IPS-20b (cell line): ENCODE results near the gene IDS.
"Not testable (repeated sequence)": the region's sequence is repeated elsewhere in the genome, so short reads cannot be mapped to it uniquely, and the experiment has no call there.

Source experiments
- H3K27ac ChIP-seq: one replicate; pipeline ENCODE4 v1.5.1; 2013; ENCODE audit warnings: low read length
- H3K27me3 ChIP-seq: 2 replicates; pipeline ENCODE4 v1.6.1; 2013; ENCODE audit warnings: mild to moderate bottlenecking, low read length, inconsistent platforms; ENCODE audit not compliant: insufficient read depth
- H3K36me3 ChIP-seq: 2 replicates; pipeline ENCODE4 v1.6.1; 2013; ENCODE audit warnings: low read depth, mild to moderate bottlenecking, inconsistent platforms, low read length, moderate library complexity; ENCODE audit not compliant: insufficient read depth
- H3K4me1 ChIP-seq: 2 replicates; pipeline ENCODE4 v1.6.1; 2013; ENCODE audit warnings: mild to moderate bottlenecking, control low read depth, inconsistent platforms, low read length, moderate library complexity; ENCODE audit not compliant: insufficient read depth
- H3K4me3 ChIP-seq: 2 replicates; pipeline ENCODE4 v1.5.1; 2013; ENCODE audit warnings: mild to moderate bottlenecking, low read length, inconsistent platforms
- H3K9ac ChIP-seq: 2 replicates; pipeline ENCODE4 v1.6.1; 2013; ENCODE audit warnings: low read depth, mild to moderate bottlenecking, inconsistent platforms, low read length, moderate library complexity
- H3K9me3 ChIP-seq: 2 replicates; pipeline ENCODE4 v1.6.1; 2013; ENCODE audit warnings: mild to moderate bottlenecking, low read depth, low read length, inconsistent platforms; ENCODE audit not compliant: insufficient read depth

IDS gene

DNA sequence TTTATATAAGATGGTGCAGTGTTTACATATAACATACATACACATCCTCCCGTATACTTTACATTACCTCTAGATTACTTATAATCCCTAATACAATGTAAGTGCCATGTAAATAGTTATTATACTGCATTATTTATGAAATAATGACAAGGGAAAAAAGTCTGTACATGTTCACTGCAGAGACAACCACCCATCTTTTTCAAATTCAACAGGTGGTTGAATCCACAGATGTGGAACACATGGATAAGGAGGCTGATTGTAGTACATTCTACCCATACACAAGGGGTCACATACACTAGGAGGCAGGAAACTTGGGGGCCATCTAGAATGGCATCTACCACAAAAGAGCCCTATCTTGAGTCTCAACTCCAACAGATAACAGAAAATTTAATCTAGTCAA, 3.4 kb upstream of the IDS start:
- Histone ChIP-seq H3K9me3 (no peaks in the 10 kb centered on the region), H3K4me1 (peaks cover 9% of the 10 kb centered on the region)

GRCh38 chrX:149506349-149506748, 1.2 kb upstream of the IDS start:
- H3K9me3 ChIP-seq, result no peaks in the 10 kb centered on the region
- H3K27ac ChIP-seq, result no peak overlapping the region
- peaks cover 6% of the 10 kb centered on the region; the same call in 1 of the 2 replicates for H3K36me3 ChIP-seq

More for the DNA sequence above, 3.4 kb upstream of the IDS start:
- Histone ChIP-seq H3K27me3 (no peaks in the 10 kb centered on the region), H3K4me3 (no peak overlapping the region), H3K27ac (no peak overlapping the region), H3K36me3 (no peaks in the 10 kb centered on the region), H3K9ac (no peak overlapping the region)

GRCh38 chrX:149505671-149506070, 565 bp upstream of the IDS start:
- H3K4me3 ChIP-seq, result peak overlapping the region; percentile 51; the same call in 1 of the 2 replicates

More at GRCh38 chrX:149506349-149506748, 1.2 kb upstream of the IDS start:
- H3K9ac ChIP-seq, result no peak overlapping the region
- H3K27me3 ChIP-seq, result no peaks in the 10 kb centered on the region
- no peak overlapping the region for H3K4me3 ChIP-seq
- H3K4me1 ChIP-seq, result peaks cover 9% of the 10 kb centered on the region

DNA sequence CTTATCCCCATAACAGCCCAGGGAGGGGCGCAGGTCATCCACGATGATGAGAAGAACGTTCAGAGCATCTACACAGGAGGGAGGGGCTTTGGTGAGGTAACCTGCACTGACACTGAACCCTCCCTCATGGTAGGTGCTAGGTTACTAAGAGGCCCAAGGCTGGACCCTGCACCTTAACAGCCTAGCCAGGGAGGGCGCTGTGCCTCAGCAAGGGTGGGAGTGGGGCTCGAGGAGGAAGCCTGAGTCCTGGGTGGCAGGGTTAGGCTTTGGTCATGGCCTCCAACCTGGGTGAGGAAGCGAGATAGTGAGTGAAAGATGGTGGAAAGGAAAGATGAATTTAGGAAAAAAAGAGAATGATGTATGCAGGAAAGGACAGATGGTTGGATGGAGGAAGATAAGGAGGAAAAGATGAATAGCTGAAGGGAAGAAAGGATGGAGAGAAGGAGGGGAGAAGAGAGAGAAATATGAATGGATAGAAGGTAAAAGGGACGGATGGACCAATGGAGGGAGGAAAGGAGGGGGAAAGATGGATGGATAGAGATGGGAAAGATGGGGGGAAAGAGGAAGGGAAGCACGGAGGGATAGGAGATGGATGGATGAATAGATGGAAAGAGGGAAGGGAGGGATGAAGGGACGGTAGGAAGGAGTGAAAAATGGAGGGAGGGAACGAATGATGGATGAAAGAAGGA, 736 bp downstream of the IDS start:
- no peaks in the 10 kb centered on the region for H3K27me3 ChIP-seq
- H3K27ac ChIP-seq, result no peak overlapping the region
- peaks cover 4% of the 10 kb centered on the region for H3K4me1 ChIP-seq
- H3K4me3 ChIP-seq, result peak overlapping the region; percentile 59
- H3K36me3 ChIP-seq, result peaks cover 16% of the 10 kb centered on the region
- H3K9ac ChIP-seq, result peak overlapping the region; percentile 42; the same call in 1 of the 2 replicates
- no peaks in the 10 kb centered on the region for H3K9me3 ChIP-seq

More at GRCh38 chrX:149505671-149506070, 565 bp upstream of the IDS start:
- Histone ChIP-seq H3K9me3 (no peaks in the 10 kb centered on the region), H3K27me3 (no peaks in the 10 kb centered on the region), H3K4me1 (peaks cover 9% of the 10 kb centered on the region), H3K36me3 (peaks cover 8% of the 10 kb centered on the region), H3K9ac (no peak overlapping the region), H3K27ac (no peak overlapping the region)

DNA sequence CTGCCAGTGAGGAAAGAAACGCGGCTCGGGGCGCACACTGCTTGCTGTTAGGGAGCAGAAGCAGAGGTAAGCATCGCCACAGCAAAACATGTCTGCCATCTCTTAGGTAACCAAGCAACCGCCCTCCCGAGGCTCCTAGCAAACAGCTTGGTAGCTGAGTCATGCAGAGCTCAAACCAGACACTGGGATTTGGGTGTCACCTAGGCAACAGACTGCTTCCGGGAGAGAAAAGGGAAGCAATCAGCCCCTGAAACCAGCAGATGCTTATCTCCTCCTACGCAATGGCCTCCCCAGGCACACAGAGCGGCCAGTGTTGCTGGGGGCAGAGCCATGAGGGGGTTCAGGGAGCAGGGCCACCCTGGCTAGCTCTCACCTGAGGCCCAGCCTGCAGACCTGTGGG, 1.7 kb downstream of the IDS start:
- not testable (repeated sequence) for H3K4me1 ChIP-seq, H3K27ac ChIP-seq, H3K9ac ChIP-seq, H3K9me3 ChIP-seq, H3K27me3 ChIP-seq, H3K4me3 ChIP-seq
- peaks cover 18% of the 10 kb centered on the region for H3K36me3 ChIP-seq

- not testable (repeated sequence) for H3K27ac ChIP-seq, H3K4me1 ChIP-seq, H3K27me3 ChIP-seq, H3K4me3 ChIP-seq, H3K9ac ChIP-seq, H3K9me3 ChIP-seq
- peaks cover 23% of the 10 kb centered on the region for H3K36me3 ChIP-seq
Measured at GRCh38 chrX:149502923-149503322, 2.2 kb downstream of the IDS start.

GRCh38 chrX:149499766-149500165, 5.3 kb downstream of the IDS start:
- H3K36me3 ChIP-seq, result peaks cover 51% of the 10 kb centered on the region

DNA sequence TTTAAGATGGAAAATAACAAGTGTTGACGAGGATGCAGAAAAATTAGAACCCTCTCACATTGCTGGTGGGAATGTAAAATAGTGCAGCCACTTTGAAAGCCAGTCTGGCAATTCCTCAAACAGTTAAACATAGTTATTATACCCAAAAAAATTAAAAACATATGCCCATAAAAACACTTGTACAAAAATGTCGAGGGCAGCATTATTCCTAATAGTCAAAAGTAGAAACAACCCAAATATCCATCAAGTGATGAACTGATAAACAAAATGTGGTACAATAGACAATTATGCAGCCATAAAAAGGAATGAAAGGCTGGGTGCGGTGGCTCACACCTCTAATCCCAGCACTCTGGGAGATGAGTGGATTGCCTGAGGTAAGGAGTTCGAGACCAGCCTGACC, 6.3 kb downstream of the IDS start:
- no peak overlapping the region for H3K27ac ChIP-seq
- H3K36me3 ChIP-seq, result peaks cover 59% of the 10 kb centered on the region

More at GRCh38 chrX:149499766-149500165, 5.3 kb downstream of the IDS start:
- Histone ChIP-seq H3K9ac (no peak overlapping the region), H3K9me3 (no peaks in the 10 kb centered on the region), H3K4me3 (no peak overlapping the region), H3K4me1 (no peaks in the 10 kb centered on the region), H3K27ac (no peak overlapping the region), H3K27me3 (no peaks in the 10 kb centered on the region)

DNA sequence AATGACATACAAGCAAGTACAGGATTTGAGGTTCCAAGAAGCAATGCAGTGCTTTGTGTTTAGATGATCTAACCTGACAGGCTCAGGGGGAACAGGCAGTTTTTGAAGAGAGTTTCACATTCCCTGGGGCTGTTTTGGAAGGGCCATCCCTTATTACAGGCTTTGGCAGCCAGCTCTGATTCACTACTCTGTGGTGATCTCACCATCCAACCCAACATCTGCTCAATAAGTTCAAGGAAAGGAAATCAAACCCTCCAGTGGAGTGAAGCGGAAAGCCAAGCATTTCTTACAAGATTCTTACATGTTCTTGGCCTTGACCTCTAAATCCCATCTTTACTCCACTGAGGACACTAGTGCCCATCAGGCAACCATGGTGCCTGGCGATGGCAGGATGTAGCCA, 7.5 kb downstream of the IDS start:
- Histone ChIP-seq H3K4me3 (no peak overlapping the region), H3K27me3 (no peaks in the 10 kb centered on the region), H3K27ac (no peak overlapping the region), H3K9me3 (no peaks in the 10 kb centered on the region), H3K36me3 (peaks cover 59% of the 10 kb centered on the region), H3K9ac (no peak overlapping the region), H3K4me1 (no peaks in the 10 kb centered on the region)

More for the DNA sequence above, 6.3 kb downstream of the IDS start:
- H3K9me3 ChIP-seq, result no peaks in the 10 kb centered on the region
- H3K4me3 ChIP-seq, result no peak overlapping the region
- no peak overlapping the region for H3K9ac ChIP-seq
- no peaks in the 10 kb centered on the region for H3K27me3 ChIP-seq
- no peaks in the 10 kb centered on the region for H3K4me1 ChIP-seq

- Histone ChIP-seq H3K36me3 (peaks cover 56% of the 10 kb centered on the region), H3K9me3 (no peaks in the 10 kb centered on the region), H3K27ac (no peak overlapping the region)
Measured at GRCh38 chrX:149497054-149497453, 8.1 kb downstream of the IDS start.

DNA sequence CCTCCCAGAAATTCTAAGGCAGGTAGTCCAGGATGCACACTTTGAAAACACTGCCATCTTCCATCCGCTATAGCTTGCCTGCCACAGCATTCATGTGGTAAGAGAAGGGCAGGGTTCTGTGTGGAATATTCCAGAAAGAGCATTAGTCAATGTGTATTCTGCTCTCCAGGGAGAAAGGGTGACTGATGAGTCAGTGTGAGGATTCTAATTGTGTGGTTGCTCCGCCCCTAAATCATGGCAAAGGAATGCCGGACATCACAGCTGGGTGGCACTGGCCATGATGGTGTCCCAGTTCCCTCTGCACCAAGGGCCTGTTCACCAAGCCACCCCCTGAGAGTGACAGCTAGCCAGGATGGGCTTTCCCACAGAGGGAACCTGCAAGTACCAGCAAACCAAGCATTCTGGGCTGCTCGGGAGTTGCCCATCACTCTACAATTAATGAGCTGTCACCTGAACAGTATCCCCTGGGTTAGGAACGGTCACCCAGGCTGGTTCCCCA, 9.5 kb downstream of the IDS start:
- H3K9me3 ChIP-seq, result no peaks in the 10 kb centered on the region
- H3K4me1 ChIP-seq, result no peaks in the 10 kb centered on the region
- H3K4me3 ChIP-seq, result no peak overlapping the region
- no peak overlapping the region for H3K9ac ChIP-seq
- no peaks in the 10 kb centered on the region for H3K27me3 ChIP-seq
- H3K36me3 ChIP-seq, result peaks cover 61% of the 10 kb centered on the region
- no peak overlapping the region for H3K27ac ChIP-seq

More at GRCh38 chrX:149497054-149497453, 8.1 kb downstream of the IDS start:
- H3K9ac ChIP-seq, result no peak overlapping the region
- no peaks in the 10 kb centered on the region for H3K27me3 ChIP-seq
- no peaks in the 10 kb centered on the region for H3K4me1 ChIP-seq
- H3K4me3 ChIP-seq, result no peak overlapping the region

DNA sequence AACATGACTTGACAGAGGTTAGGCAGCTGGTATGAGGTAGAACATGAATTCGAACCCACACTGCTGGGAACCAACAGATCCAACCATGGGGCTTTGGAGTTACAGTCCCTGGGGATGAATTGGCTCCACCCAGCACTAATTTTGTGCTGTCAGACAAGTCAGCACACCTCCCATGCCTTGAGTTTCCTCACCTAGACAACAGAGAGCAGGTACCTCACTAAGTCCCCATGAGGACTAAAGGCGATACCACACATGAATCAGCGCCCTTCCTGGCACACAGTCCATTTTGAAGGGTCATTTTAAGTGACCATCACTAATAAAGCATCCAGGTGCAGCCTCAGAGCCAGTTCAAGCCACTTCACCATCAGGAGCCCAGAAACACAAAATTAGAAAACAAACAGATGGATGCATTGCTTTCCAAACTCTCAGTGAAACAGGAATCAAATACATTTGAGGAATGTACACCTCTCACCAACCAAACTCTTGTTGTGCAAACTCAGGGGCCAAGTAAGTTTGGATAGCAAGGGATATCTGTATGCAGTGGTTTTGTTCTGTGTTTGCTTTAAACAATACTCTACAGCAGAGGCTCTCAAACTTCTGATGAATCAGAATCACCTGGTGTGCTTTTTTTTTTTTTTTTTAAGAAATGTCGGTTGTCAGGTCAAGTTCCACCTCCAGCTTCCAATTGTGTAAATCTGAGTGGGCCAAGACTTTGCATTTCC, 10.1 kb downstream of the IDS start:
- H3K4me1 ChIP-seq, result no peaks in the 10 kb centered on the region
- peaks cover 57% of the 10 kb centered on the region for H3K36me3 ChIP-seq
- H3K4me3 ChIP-seq, result no peak overlapping the region
- no peak overlapping the region for H3K27ac ChIP-seq
- no peaks in the 10 kb centered on the region for H3K9me3 ChIP-seq
- no peak overlapping the region for H3K9ac ChIP-seq
- no peaks in the 10 kb centered on the region for H3K27me3 ChIP-seq
